ENCODE measurements around the gene PALLD.

The PALLD gene

DNA sequence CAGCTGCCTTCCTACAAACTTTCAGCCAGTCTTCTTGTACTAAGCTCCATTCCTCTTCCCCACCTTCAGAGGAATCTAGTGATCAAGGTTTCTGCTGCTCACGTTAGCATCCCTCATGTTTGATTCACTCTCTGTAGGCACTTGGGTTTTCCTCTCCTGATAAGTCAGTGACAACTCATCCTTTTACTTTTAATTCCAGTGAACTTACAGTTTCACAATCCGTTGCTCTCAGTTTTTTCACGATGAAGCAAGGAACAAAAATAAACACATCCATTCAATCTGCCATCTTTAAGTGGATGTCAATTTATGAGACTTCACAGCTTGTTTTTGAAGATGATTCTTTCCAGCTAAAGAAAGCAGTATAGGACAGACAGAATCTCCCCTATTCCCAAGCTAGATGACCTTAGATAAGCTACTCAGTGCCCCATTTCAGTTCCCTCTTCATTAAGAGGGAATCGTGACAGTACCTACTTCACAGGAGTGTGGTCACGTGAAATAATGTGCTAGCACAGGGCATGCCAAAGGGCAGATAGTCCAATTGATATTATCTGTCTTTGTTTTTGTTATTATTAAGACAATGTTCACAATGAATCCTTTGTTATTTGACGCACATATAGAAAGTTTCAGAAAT lies 234.3 kb downstream of the PALLD start:
- no peak for DNase-seq (ENCODE audit: low read depth in 1 of 2, low spot score in 1 of 2)
- in situ Hi-C loops (cut with HindIII; ENCODE audit: low pct_unique_long_range_greater_than_20kb, low sequenced_read_pairs): no loop called here
- no peak for TF ChIP-seq JUND (IDR thresholded peaks at IDR 0.05; ENCODE audit: low read depth)

DNA sequence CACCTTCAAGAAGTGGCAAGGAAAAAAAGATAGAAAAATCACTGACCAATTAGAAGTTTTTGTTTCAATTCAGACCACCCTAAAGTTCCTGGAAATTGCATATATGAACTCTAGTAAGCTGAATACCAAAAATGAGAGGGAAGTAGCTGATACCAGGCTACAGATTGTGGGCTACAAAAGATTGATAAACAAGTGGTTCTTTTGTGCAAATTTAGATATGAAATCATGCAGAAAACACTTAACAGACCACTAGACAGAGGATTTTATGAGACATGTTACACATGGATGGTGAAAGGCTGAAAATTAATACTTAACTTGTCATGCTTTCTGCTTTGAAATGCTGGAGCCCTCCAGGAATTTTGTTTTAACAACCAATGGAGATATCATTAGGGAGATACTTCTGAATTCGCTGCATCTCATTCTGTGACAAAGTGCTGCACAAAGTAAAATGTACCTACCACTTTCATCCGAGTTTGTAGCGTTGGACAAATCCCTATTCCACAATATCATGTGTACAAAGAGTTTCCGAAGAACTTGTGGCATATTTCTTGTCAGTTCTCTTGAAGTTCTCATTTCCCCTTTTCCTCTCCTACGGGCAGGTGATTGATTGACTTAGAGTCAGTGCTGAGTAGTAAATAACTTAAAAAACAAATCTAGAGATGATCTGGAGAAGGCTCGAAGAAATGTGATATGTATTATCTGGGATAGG lies 235.0 kb downstream of the PALLD start:
- in situ Hi-C loops (cut with HindIII; ENCODE audit: low pct_unique_long_range_greater_than_20kb, low sequenced_read_pairs): no loop called here
- DNase-seq (ENCODE audit: low read depth in 1 of 2, low spot score in 1 of 2): no peak
- TF ChIP-seq JUND (IDR thresholded peaks at IDR 0.05; ENCODE audit: low read depth): no peak

DNA sequence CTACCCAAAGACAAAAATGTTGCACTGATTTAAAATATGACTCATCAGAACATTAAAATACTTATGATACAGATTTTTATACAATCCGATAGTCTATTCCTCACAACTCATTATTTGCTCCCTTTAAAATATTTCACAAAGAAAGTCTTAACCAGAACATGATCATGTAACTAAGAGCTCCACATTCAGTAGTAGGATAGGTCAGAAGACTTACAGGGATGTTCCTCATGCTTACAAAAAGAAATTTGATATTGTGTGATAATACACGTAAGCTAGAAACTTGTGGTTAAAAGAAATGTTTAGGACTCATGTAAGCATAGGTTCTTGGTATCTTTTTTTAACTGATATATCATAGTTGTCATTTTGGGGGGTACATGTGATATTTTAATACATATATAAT lies 235.9 kb downstream of the PALLD start:
- DNase-seq (ENCODE audit: low read depth in 1 of 2, low spot score in 1 of 2): no peak
- TF ChIP-seq JUND (IDR thresholded peaks at IDR 0.05; ENCODE audit: low read depth): no peak
- in situ Hi-C loops (cut with HindIII; ENCODE audit: low pct_unique_long_range_greater_than_20kb, low sequenced_read_pairs): no loop called here

DNA sequence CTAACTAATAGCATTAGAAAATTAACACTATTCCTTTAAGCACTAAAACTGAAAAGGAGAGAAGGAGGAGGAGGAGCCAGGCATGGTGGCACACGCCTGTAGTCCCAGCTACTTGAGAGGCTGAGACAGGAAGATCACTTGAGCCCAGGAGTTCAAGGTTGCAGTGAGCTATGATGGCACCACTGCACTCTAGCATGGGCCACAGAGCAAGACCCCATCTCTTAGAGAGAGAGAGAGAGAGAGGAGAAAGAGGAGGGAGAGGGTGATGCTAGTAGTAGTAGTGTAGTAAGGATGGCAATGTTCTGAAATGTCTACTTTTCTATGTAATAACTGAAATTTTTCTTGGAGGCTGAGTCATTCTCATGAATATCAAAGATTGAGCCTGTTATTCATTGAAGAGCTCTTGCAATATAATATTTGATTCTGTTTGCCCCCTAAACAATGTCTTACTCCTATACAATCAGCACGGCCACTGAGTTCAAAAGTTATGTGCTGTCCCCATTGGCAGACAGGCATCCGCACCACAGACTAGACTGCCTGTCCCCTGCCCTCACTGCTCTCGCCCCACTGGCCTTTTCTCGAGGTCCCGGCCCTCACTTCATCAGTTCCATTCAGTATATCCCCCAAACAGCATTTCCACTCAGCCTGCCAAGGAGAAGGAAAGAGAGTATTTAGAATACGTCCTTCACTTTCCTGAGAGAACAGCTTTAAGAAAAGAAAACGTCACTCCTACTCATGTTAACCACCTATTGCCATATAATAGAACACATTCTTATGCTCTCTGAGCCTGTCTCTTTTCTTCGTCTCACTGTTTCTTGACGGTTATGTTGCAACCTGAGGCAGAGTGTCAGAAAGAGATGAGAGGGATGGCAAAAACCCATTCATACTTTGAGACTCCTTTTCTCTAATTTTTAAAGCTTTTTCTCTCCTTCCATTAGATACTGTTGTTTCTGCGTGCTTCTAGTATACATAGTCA lies 238.1 kb downstream of the PALLD start:
- no peak for DNase-seq (ENCODE audit: low read depth in 1 of 2, low spot score in 1 of 2)
- in situ Hi-C loops (cut with HindIII; ENCODE audit: low pct_unique_long_range_greater_than_20kb, low sequenced_read_pairs): no loop called here
- no peak for TF ChIP-seq JUND (IDR thresholded peaks at IDR 0.05; ENCODE audit: low read depth)

DNA sequence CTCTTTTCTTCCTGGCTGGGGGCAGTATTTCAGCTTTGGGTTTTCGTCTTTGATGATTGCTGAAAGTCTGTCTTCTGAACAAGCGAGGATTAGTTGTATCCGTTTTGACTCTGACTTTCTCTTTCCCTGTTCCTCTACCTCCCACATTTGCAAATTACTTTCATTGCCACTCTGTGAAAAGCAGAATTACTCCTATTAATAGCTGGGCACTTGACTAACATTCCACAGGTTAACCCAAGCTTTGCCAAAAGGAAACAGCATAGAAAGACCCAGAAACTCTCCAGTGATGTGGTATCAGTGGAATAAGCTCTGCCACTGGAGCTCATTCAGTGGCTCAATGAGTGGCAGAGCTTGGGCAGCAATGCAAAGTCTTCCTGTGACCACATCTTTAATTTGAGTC lies 238.9 kb downstream of the PALLD start:
- TF ChIP-seq JUND (IDR thresholded peaks at IDR 0.05; ENCODE audit: low read depth): no peak
- DNase-seq (ENCODE audit: low read depth in 1 of 2, low spot score in 1 of 2): no peak
- in situ Hi-C loops (cut with HindIII; ENCODE audit: low pct_unique_long_range_greater_than_20kb, low sequenced_read_pairs): no loop called here

DNA sequence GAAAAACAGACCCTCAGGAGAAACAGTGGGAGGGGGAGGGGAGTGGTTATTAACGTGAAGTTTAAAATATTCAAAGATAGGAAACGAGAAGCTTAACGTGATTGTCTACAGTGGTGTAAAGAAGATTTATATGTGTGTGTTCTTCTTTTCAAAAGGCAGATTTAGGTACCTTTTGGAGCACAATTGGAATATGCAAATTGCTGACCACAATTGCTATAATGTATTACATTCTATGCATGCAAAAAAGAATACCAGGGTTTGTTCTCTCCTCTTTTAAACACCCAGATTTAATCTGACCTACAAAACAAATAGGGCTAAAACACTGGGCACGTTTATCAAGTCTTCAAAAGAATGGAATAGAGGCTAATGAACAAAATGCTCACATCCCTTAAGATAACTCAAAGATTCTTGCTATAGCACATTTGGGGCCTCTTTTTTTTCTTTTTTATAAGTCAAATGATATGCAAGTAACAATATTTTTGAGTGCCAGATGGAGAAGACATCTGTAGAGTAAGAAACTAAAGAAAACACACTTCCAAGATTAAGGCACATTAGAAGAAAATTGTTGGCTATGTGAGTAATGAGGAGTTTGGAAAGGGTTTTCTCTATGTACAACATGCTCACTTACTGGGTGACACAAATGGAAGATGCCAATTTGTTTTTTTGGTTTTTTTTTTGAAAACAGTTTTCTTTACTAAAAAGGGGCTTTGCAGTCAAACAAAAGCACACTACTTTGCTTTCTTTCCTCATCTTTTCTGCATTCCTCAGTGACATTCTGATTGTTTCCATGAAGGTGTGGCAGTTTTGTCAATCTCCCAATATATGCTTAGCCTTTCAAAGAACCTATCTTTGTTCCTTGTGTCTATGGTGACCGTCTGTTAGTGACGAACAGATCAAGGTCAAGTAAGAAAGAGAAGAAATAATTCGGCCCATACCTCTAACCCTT lies 240.3 kb downstream of the PALLD start:
- in situ Hi-C loops (cut with HindIII; ENCODE audit: low pct_unique_long_range_greater_than_20kb, low sequenced_read_pairs): no loop called here
- no peak for DNase-seq (ENCODE audit: low read depth in 1 of 2, low spot score in 1 of 2)
- TF ChIP-seq JUND (IDR thresholded peaks at IDR 0.05; ENCODE audit: low read depth): no peak

DNA sequence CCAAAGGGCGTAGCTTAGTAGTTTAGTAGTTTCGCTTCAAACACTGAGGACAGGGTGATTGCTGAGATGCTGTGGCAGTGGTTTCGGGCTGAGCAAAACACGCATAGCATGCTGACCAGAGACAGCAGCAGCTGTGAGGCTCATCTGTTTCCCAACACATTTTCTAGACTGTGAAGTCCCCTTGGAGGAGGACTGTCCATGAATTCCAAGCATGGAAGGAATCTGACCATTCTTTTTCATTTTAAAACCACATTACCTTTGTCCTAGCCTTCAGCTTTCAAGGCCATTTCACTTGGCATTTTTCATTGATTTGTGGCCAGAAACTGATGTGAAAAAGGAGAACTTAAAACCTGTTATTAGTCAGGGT lies 240.9 kb downstream of the PALLD start:
- no peak for TF ChIP-seq JUND (IDR thresholded peaks at IDR 0.05; ENCODE audit: low read depth)
- in situ Hi-C loops (cut with HindIII; ENCODE audit: low pct_unique_long_range_greater_than_20kb, low sequenced_read_pairs): no loop called here
- DNase-seq (ENCODE audit: low read depth in 1 of 2, low spot score in 1 of 2): no peak

DNA sequence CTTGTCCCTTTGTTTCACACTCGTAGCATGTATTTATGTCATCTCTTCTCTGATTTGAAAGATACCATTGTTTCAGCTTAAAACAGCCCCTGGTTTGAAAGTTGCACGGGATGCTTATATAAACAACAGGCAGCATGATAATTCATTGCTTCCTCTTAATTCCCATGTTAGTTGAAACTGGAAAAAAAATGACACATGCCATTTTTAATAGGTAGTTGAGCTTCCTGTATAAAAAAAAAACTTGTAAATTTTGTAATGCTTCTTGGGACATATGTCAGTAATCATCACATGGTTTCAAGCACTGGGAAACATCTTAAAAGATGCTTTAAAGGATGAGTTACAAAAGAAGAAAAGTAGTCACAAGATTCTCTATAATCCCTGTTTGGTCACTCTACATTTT lies 243.0 kb downstream of the PALLD start:
- in situ Hi-C loops (cut with HindIII; ENCODE audit: low pct_unique_long_range_greater_than_20kb, low sequenced_read_pairs): no loop called here
- no peak for DNase-seq (ENCODE audit: low read depth in 1 of 2, low spot score in 1 of 2)
- no peak for TF ChIP-seq JUND (IDR thresholded peaks at IDR 0.05; ENCODE audit: low read depth)

DNA sequence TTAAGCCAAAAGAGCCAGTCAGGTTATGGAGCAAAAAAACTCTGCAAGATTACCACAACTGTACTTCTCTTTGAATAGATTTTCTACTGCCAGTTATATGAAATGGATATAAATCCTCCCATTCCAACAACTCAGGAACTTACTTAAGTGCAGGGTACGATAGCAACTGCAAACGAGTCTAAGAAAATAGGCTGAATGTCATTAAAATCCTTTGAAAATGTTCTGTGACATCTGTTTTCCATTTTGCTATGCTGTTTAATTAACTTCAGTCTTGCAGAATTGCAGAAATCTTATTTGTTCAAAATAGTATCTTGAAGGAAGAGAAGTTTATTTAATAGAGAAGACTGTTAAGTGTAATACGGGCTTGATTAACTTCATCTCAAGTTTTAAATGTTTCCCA lies 243.8 kb downstream of the PALLD start:
- in situ Hi-C loops (cut with HindIII; ENCODE audit: low pct_unique_long_range_greater_than_20kb, low sequenced_read_pairs): no loop called here
- no peak for DNase-seq (ENCODE audit: low read depth in 1 of 2, low spot score in 1 of 2)
- TF ChIP-seq JUND (IDR thresholded peaks at IDR 0.05; ENCODE audit: low read depth): no peak

DNA sequence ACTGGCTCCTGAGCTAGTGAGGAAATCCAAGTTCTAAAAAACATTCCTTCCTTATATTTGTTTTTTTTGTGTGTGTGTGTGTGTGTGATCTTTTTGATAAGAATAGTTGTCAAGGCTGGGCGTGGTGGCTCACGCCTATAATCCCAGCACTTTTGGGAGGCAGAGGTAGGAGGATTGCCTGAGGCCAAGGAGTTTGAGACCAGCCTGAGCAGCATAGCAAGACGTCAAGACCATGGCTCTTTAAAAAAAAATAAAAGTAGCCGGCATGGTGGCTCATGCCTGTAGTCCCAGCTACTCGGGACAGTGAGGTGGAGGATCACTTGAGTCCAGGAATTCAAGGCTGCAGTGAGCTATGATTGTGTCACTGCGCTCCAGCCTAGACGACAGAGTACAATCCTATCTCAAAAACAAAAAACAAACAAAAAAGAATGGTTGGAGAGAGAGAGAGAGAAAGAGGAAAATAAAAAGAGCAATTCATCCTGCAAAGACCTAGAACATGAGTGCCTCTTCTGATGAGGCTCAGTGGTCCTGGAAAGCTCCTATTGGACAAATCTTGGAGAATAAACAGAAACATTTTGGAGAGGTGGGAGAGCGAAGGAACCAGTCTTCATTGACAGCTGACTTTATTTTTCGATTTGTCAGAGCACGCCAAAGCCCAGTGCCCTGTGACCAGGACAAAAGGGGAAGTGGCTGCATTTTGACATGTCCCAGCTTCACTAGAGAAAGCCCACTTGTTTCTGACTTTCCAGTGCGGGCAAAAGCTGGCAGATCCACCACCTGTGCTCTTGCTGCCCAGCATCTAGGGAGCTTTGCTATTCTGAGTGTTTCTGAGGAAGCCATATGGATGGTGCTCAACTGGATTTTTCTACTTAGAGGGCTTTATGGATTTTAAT lies 244.7 kb downstream of the PALLD start:
- no peak for TF ChIP-seq JUND (IDR thresholded peaks at IDR 0.05; ENCODE audit: low read depth)
- no peak for DNase-seq (ENCODE audit: low read depth in 1 of 2, low spot score in 1 of 2)
- in situ Hi-C loops (cut with HindIII; ENCODE audit: low pct_unique_long_range_greater_than_20kb, low sequenced_read_pairs): no loop called here

DNA sequence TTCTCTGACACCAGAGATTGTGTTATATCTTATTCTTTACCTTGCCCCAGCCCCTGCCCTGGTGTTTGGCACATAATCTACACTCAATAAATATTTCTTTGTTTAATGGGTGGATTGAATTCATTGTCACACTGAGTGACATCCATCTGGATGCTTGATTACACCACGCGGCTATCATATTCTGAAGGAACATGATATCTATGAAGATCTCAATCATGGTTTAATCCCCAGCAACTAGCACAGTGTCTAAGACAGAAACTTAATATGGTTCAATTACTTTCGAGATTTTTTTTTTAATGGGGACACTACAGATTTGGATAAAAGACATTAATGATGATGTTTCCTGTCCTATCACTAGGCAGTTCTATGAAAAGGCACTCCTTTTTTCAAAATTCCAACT lies 246.3 kb downstream of the PALLD start:
- in situ Hi-C loops (cut with HindIII; ENCODE audit: low pct_unique_long_range_greater_than_20kb, low sequenced_read_pairs): no loop called here
- no peak for DNase-seq (ENCODE audit: low read depth in 1 of 2, low spot score in 1 of 2)
- no peak for TF ChIP-seq JUND (IDR thresholded peaks at IDR 0.05; ENCODE audit: low read depth)
